ENCODE measurements around the gene TSACC.
A peak's percentile ranks its signal among the peaks of the same experiment; 100 is the strongest.
"Not testable (repeated sequence)": the region's sequence is repeated elsewhere in the genome, so short reads cannot be mapped to it uniquely, and the experiment has no call there.

TSACC gene

GRCh38 chr1:156338180-156338976 lies at the start of gene TSACC, which contains the start of gene CCT3:
TSS of gene TSACC (plus strand) at chr1:156338526. CDS start at chr1:156339758, 1,232 bp downstream.
TSS of gene CCT3 (minus strand) at chr1:156338292. CDS start at chr1:156338184, 108 bp downstream.
- DNase-seq (ENCODE audit: low read depth, low spot score): peak; percentile 99

- DNase-seq (ENCODE audit: low read depth, low spot score): no peak
Observed at GRCh38 chr1:156289857-156290256, 48.5 kb upstream of the TSACC start.

GRCh38 chr1:156291226-156292061 lies 46.9 kb upstream of the TSACC start:
- DNase-seq (ENCODE audit: low read depth, low spot score): peak; percentile 49

GRCh38 chr1:156293098-156293434 lies 45.3 kb upstream of the TSACC start:
- DNase-seq (ENCODE audit: low read depth, low spot score): no peak

GRCh38 chr1:156293895-156294294 lies 44.4 kb upstream of the TSACC start:
- DNase-seq (ENCODE audit: low read depth, low spot score): no peak

GRCh38 chr1:156295391-156295947 lies 42.9 kb upstream of the TSACC start, which contains the start of gene GLMP:
TSS of gene GLMP (minus strand) at chr1:156295679. CDS start at chr1:156295645, 34 bp downstream.
- DNase-seq (ENCODE audit: low read depth, low spot score): no peak

- no peak for DNase-seq (ENCODE audit: low read depth, low spot score)
Observed at GRCh38 chr1:156298852-156299357, 39.4 kb upstream of the TSACC start, which contains the start of gene VHLL. TSS of gene VHLL (minus strand) at chr1:156299307. CDS start at chr1:156299189, 118 bp downstream.

GRCh38 chr1:156303241-156303640 lies 35.1 kb upstream of the TSACC start:
- no peak for DNase-seq (ENCODE audit: low read depth, low spot score)

GRCh38 chr1:156305215-156305614 lies 33.1 kb upstream of the TSACC start:
- no peak for DNase-seq (ENCODE audit: low read depth, low spot score)

GRCh38 chr1:156308078-156308477 lies 30.2 kb upstream of the TSACC start:
- no peak for DNase-seq (ENCODE audit: low read depth, low spot score)

GRCh38 chr1:156310962-156311361 lies 27.4 kb upstream of the TSACC start:
- no peak for DNase-seq (ENCODE audit: low read depth, low spot score)

- no peak for DNase-seq (ENCODE audit: low read depth, low spot score)
Observed at GRCh38 chr1:156316909-156317308, 21.4 kb upstream of the TSACC start.

GRCh38 chr1:156319664-156320063 lies 18.7 kb upstream of the TSACC start:
- no peak for DNase-seq (ENCODE audit: low read depth, low spot score)

GRCh38 chr1:156320560-156320959 lies 17.8 kb upstream of the TSACC start:
- DNase-seq (ENCODE audit: low read depth, low spot score): no peak

GRCh38 chr1:156323179-156323578 lies 15.1 kb upstream of the TSACC start:
- DNase-seq (ENCODE audit: low read depth, low spot score): not testable (repeated sequence)

GRCh38 chr1:156336242-156336641 lies 2.1 kb upstream of the TSACC start:
- DNase-seq (ENCODE audit: low read depth, low spot score): no peak

GRCh38 chr1:156337052-156337887 lies 1.1 kb upstream of the TSACC start:
- no peak for DNase-seq (ENCODE audit: low read depth, low spot score)

- DNase-seq (ENCODE audit: low read depth, low spot score): no peak
Observed at GRCh38 chr1:156337888-156338179, 492 bp upstream of the TSACC start.

- DNase-seq (ENCODE audit: low read depth, low spot score): no peak
Observed at GRCh38 chr1:156342166-156342955, 4.0 kb downstream of the TSACC start.

GRCh38 chr1:156344409-156344808 lies 6.1 kb downstream of the TSACC start:
- DNase-seq (ENCODE audit: low read depth, low spot score): no peak

All from brain pericyte (primary cell).